ENCODE data around the gene ZNF883. TPM values are rescaled to one million over a fixed set of nuclear protein-coding genes. Genes with fewer than 3 reads are reported as not detected.

ZNF883 gene
- total and polyA plus RNA-seq, 9 of the 15 experiments (the other 6 are each of a cell fraction or from before 2014, with no cell fraction given) = 1.00 to 5.7 (median 3.7) TPM

DNA sequence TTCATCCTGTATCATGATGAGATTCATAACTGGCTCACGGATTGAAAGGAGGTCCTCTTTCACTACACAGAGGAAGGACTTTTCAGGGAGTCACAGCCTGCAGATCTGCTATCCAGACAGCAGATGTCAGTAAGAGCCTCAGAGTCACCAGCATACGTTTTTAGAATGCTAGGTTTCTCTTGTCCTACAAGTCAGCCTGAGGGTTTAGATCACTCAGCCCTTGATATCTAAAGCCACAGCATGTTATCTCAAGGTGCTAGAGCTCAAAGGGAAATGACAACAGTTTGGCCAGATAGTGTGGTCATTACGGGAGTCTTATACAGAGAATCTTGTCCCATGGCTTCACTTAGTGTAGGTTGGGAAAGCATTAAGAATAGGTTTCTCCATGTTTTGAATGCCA lies 90.4 kb downstream of the ZNF883 start (continued):
- TF ChIP-seq L3MBTL2 (IDR thresholded peaks at IDR 0.05) = no peak
- TF ChIP-seq, protein P1, sequence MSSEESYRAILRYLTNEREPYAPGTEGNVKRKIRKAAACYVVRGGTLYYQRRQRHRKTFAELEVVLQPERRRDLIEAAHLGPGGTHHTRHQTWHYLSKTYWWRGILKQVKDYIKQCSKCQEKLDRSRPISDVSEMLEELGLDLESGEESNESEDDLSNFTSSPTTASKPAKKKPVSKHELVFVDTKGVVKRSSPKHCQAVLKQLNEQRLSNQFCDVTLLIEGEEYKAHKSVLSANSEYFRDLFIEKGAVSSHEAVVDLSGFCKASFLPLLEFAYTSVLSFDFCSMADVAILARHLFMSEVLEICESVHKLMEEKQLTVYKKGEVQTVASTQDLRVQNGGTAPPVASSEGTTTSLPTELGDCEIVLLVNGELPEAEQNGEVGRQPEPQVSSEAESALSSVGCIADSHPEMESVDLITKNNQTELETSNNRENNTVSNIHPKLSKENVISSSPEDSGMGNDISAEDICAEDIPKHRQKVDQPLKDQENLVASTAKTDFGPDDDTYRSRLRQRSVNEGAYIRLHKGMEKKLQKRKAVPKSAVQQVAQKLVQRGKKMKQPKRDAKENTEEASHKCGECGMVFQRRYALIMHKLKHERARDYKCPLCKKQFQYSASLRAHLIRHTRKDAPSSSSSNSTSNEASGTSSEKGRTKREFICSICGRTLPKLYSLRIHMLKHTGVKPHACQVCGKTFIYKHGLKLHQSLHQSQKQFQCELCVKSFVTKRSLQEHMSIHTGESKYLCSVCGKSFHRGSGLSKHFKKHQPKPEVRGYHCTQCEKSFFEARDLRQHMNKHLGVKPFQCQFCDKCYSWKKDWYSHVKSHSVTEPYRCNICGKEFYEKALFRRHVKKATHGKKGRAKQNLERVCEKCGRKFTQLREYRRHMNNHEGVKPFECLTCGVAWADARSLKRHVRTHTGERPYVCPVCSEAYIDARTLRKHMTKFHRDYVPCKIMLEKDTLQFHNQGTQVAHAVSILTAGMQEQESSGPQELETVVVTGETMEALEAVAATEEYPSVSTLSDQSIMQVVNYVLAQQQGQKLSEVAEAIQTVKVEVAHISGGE (CRISPR knock-in tag; IDR thresholded peaks at IDR 0.05) = no peak
- TF ChIP-seq MED1 (CRISPR knock-in tag; IDR thresholded peaks at IDR 0.05; ENCODE audit: borderline replicate concordance) = no peak
- TF ChIP-seq POLR2B (IDR thresholded peaks at IDR 0.05; ENCODE audit: low read depth, partially characterized antibody) = no peak
- no peak for TF ChIP-seq MCM5 (IDR thresholded peaks at IDR 0.05; ENCODE audit: low read depth)
- no peak for TF ChIP-seq HEY1 (CRISPR knock-in tag; IDR thresholded peaks at IDR 0.05; ENCODE audit: borderline replicate concordance)
- no peak for TF ChIP-seq ATF1 (CRISPR knock-in tag; IDR thresholded peaks at IDR 0.05)
- peak; percentile 20; the same call in 1 of the 2 replicates for TF ChIP-seq ATF1 (tag; IDR thresholded peaks at IDR 0.05)
- no peak for TF ChIP-seq PURB (CRISPR knock-in tag; IDR thresholded peaks at IDR 0.05; ENCODE audit: low read depth)
- TF ChIP-seq ZNF347 (CRISPR knock-in tag; IDR thresholded peaks at IDR 0.05; ENCODE audit: low read depth) = no peak
- no peak for TF ChIP-seq ESRRB (CRISPR knock-in tag; IDR thresholded peaks at IDR 0.05; ENCODE audit: borderline replicate concordance)
- TF ChIP-seq RBM22 (IDR thresholded peaks at IDR 0.05; ENCODE audit: low read depth, low read length, poor library complexity, severe bottlenecking) = no peak
- TF ChIP-seq MAFF (IDR thresholded peaks at IDR 0.05; ENCODE audit: low read length) = no peak
- TF ChIP-seq, protein P2, sequence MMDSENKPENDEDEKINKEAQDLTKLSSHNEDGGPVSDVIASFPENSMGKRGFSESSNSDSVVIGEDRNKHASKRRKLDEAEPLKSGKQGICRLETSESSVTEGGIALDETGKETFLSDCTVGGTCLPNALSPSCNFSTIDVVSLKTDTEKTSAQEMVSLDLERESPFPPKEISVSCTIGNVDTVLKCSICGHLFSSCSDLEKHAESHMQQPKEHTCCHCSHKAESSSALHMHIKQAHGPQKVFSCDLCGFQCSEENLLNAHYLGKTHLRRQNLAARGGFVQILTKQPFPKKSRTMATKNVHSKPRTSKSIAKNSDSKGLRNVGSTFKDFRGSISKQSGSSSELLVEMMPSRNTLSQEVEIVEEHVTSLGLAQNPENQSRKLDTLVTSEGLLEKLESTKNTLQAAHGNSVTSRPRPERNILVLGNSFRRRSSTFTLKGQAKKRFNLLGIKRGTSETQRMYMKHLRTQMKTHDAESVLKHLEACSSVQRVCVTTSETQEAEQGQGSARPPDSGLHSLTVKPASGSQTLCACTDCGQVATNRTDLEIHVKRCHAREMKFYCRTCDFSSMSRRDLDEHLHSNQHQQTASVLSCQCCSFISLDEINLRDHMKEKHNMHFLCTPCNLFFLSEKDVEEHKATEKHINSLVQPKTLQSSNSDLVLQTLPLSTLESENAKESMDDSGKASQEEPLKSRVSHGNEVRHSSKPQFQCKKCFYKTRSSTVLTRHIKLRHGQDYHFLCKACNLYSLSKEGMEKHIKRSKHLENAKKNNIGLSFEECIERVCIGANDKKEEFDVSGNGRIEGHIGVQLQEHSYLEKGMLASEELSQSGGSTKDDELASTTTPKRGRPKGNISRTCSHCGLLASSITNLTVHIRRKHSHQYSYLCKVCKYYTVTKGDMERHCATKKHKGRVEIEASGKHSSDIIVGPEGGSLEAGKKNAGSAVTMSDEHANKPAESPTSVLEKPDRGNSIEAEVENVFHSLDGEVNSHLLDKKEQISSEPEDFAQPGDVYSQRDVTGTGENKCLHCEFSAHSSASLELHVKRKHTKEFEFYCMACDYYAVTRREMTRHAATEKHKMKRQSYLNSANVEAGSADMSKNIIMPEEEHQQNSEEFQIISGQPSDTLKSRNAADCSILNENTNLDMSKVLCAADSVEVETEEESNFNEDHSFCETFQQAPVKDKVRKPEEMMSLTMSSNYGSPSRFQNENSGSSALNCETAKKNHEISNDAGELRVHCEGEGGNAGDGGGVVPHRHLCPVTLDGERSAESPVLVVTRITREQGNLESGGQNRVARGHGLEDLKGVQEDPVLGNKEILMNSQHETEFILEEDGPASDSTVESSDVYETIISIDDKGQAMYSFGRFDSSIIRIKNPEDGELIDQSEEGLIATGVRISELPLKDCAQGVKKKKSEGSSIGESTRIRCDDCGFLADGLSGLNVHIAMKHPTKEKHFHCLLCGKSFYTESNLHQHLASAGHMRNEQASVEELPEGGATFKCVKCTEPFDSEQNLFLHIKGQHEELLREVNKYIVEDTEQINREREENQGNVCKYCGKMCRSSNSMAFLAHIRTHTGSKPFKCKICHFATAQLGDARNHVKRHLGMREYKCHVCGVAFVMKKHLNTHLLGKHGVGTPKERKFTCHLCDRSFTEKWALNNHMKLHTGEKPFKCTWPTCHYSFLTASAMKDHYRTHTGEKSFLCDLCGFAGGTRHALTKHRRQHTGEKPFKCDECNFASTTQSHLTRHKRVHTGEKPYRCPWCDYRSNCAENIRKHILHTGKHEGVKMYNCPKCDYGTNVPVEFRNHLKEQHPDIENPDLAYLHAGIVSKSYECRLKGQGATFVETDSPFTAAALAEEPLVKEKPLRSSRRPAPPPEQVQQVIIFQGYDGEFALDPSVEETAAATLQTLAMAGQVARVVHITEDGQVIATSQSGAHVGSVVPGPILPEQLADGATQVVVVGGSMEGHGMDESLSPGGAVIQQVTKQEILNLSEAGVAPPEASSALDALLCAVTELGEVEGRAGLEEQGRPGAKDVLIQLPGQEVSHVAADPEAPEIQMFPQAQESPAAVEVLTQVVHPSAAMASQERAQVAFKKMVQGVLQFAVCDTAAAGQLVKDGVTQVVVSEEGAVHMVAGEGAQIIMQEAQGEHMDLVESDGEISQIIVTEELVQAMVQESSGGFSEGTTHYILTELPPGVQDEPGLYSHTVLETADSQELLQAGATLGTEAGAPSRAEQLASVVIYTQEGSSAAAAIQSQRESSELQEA (IDR thresholded peaks at IDR 0.05; ENCODE audit: low read depth) = no peak
- TF ChIP-seq HMGN3 (IDR thresholded peaks at IDR 0.05; ENCODE audit: borderline replicate concordance, extremely low read depth, insufficient read length, low read depth, low read length) = no peak
- TF ChIP-seq SIX5 (IDR thresholded peaks at IDR 0.05; ENCODE audit: borderline replicate concordance in 1 of 2, insufficient read depth in 1 of 2, low read depth in 1 of 2, low read length in 2 of 2) = no peak
- TF ChIP-seq SMC3 (conservative IDR thresholded peaks at IDR 0.05; ENCODE audit: insufficient read depth, low read depth, low read length) = peak; percentile 59
- peak; percentile 33; the same call in 1 of the 2 replicates for TF ChIP-seq CBFA2T3 (IDR thresholded peaks at IDR 0.05)

Data from K562 (cell line).